ENCODE measurements around the gene KLRG1. TPM values are rescaled to one million over a fixed set of nuclear protein-coding genes. Genes with fewer than 3 reads are reported as not detected.

The KLRG1 gene
- polyA plus RNA-seq, 1 of the 3 experiments (the other 2 are of a cell fraction) = 5.1 TPM

GRCh38 chr12:8956073-8956472, 33.3 kb upstream of the KLRG1 start (continued):
- TF ChIP-seq FOXJ3 (CRISPR knock-in tag; IDR thresholded peaks at IDR 0.05) (no peak), TEAD4 (IDR thresholded peaks at IDR 0.05; ENCODE audit: borderline replicate concordance, insufficient read depth) (no peak), NRF1 (IDR thresholded peaks at IDR 0.05; ENCODE audit: low read depth, low read length) (no peak), ZBTB33 (IDR thresholded peaks at IDR 0.05; ENCODE audit: borderline replicate concordance, low read depth) (no peak), USF2 (IDR thresholded peaks at IDR 0.05; ENCODE audit: borderline replicate concordance, low read depth, low read length) (no peak), CHD2 (IDR thresholded peaks at IDR 0.05; ENCODE audit: low read length, partially characterized antibody) (no peak)

DNA sequence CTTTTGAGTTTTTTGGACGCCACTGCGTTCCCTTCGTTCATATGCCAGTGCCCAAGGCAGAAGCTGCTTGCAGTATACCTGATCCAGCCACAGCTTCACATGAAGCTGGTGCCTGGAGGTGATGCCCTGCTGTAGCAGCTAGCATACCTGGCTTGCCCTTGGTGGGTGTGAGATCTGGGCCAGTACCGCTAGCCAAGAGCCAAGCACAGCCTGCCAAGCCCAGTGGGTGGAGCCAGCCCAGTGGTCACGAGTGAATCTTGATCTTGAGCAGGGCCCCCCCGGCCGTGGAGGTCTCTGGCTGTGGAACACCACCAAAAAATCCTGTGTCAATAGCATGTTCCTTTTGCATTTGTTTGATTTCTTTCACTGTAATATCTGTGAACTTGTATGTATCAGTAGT, 32.6 kb upstream of the KLRG1 start:
- Histone ChIP-seq H3K4me3 (ENCODE audit: low read depth in 2 of 2, low read length in 1 of 2) (no peak overlapping the region), H3K36me3 (replicated peaks in 1 of 2; ENCODE audit: control insufficient read depth in 1 of 2, insufficient read depth in 2 of 2, low read length in 1 of 2) (no peaks in the 10 kb centered on the region), H3K4me1 (ENCODE audit: control insufficient read depth in 1 of 2, insufficient read depth in 2 of 2, low read depth in 1 of 2, low read length in 1 of 2) (no peaks in the 10 kb centered on the region; a peak in 1 of 4 replicates), H4K20me1 (ENCODE audit: insufficient read depth) (no peaks in the 10 kb centered on the region), H3K27ac (ENCODE audit: low read depth in 2 of 2, low read length in 1 of 2) (no peak overlapping the region), H3K9me3 (no peaks in the 10 kb centered on the region), H3K9me2 (no peaks in the 10 kb centered on the region), H3K79me2 (ENCODE audit: insufficient read depth) (no peaks in the 10 kb centered on the region), H3F3A (replicated peaks; ENCODE audit: insufficient read depth) (no peaks in the 10 kb centered on the region), H2AFZ (ENCODE audit: low read depth) (no peak overlapping the region), H3K27me3 (ENCODE audit: insufficient read depth) (no peaks in the 10 kb centered on the region), H3K9ac (no peak overlapping the region), H3K4me2 (no peak overlapping the region)
- POLR2A ChIA-PET = no interaction called here
- DNase-seq = no peak
- WGBS (ENCODE audit: low lambda C conversion rate) = 87% methylated on average over 6 of the region's 7 CpGs
- CTCF ChIA-PET = no interaction called here
- TF ChIP-seq RXRA (IDR thresholded peaks at IDR 0.05; ENCODE audit: borderline replicate concordance, low read depth) (no peak), CTCF (IDR thresholded peaks at IDR 0.05) (no peak), MXI1 (IDR thresholded peaks at IDR 0.05; ENCODE audit: low read depth, low read length) (no peak), NRF1 (IDR thresholded peaks at IDR 0.05; ENCODE audit: low read depth, low read length) (no peak), TCF12 (IDR thresholded peaks at IDR 0.05) (no peak), EZH2phosphoT487 (IDR thresholded peaks at IDR 0.05; ENCODE audit: borderline replicate concordance, low read depth) (no peak), NFIC (IDR thresholded peaks at IDR 0.05; ENCODE audit: borderline replicate concordance) (no peak), RAD21 (IDR thresholded peaks at IDR 0.05; ENCODE audit: low read length) (no peak), TAF1 (IDR thresholded peaks at IDR 0.05; ENCODE audit: borderline replicate concordance, low read depth, low read length) (no peak), JUND (IDR thresholded peaks at IDR 0.05) (no peak), REST (IDR thresholded peaks at IDR 0.05; ENCODE audit: low read depth, low read length) (no peak), USF1 (IDR thresholded peaks at IDR 0.05; ENCODE audit: borderline replicate concordance, low read depth) (no peak), ZBTB33 (IDR thresholded peaks at IDR 0.05; ENCODE audit: borderline replicate concordance, low read depth) (no peak), RCOR1 (IDR thresholded peaks at IDR 0.05; ENCODE audit: low read length) (no peak), YY1 (IDR thresholded peaks at IDR 0.05; ENCODE audit: low read depth) (no peak), MEF2A (IDR thresholded peaks at IDR 0.05; ENCODE audit: borderline replicate concordance, low read depth) (no peak)
- TF ChIP-seq, protein P1, sequence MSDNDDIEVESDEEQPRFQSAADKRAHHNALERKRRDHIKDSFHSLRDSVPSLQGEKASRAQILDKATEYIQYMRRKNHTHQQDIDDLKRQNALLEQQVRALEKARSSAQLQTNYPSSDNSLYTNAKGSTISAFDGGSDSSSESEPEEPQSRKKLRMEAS (IDR thresholded peaks at IDR 0.05; ENCODE audit: low read depth) = no peak
